ENCODE measurements around the gene NECTIN1. TPM values are rescaled to one million over a fixed set of nuclear protein-coding genes. Genes with fewer than 3 reads are reported as not detected.
A peak's percentile ranks its signal among the peaks of the same experiment; 100 is the strongest.

The NECTIN1 gene
- total RNA-seq, 1 donor from 2014 or later = 17.5 TPM

GRCh38 chr11:119640541-119640940, 88.5 kb downstream of the NECTIN1 start:
- no peak for DNase-seq

- DNase-seq = no peak
Measured at GRCh38 chr11:119639642-119640205, 89.3 kb downstream of the NECTIN1 start.

DNA sequence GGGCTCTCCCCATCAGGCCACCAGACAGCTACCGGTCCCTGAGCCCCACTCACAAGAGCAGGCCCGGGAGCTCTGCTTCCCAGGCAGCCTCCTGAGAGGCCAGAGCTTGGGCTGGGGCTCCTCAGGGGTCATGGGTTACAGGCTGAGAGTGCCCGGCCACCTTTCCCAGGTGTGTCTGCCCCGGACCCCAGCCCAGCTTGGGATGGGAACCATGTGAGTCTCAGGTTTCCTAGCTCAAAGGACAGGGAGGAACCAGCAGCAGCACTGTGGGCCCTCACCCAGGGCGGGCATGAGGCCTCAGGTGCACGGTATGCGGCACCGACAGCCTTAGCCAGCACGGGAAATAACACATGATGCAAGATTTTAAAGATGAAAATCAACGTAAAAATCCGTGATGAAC, 90.1 kb downstream of the NECTIN1 start:
- DNase-seq = no peak

DNA sequence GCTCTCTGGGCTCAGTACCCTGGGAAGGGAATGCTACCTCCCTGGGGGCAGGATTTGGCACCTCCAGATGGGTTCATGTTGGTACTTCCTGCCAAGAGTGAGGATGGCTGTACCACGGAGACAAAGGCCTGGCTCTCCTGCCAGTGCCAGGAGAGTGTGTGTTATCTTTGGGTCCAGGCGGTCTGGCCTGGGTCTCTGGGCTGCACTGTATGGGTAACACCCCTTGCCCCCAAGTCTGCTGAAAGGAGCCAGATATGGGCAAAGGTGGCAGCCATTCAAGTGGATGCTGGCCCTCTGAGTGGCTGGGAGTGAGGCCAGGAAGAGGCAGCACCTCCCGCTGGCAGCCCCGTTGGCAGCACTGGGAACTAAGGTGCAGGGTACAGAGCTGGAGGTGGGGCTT, 91.5 kb downstream of the NECTIN1 start:
- no peak for DNase-seq

DNA sequence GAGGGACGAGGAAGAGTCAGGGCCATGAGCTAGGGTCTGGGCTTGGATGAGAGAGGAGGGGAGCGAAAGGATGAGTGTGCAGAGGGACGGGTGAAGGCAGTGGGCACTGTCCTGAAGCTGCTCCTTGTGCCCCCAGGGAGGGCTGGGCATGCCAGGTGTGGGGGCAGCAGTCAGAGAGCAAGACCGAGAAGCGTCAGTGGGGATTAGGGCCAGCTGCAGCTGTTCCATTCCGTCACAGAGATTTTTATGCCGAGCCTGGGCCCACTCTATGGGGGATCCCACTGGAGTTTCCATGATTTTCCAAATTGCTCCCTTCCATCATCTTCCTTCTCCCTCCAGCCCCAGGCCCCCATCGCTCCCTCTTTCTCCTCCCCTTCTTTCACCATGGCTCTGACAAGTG, 93.2 kb downstream of the NECTIN1 start:
- no peak for DNase-seq

- DNase-seq = no peak
Measured at GRCh38 chr11:119635041-119635740, 93.8 kb downstream of the NECTIN1 start.

DNA sequence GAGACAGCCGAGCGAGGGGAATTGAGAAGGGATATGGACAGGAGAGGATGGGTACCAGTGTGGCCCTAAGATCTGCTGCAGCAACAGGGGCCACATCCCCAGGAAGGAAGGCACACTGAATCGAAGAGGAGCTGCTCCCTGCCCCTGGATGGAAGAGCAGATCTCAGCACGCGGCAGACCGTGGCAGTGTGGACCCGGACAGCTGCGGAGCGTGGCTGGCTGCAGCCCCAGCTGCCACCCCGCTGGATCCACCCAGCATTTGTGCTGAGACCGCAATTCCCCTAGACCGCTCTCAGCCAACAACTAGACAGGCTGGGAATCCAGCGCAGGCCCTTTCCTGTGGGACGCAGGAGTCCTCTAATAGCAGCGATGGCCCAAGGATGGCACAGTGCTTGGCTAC, 94.7 kb downstream of the NECTIN1 start:
- DNase-seq = no peak

GRCh38 chr11:119629834-119630624, 99.0 kb downstream of the NECTIN1 start:
- no peak for DNase-seq

- no peak for DNase-seq
Measured at GRCh38 chr11:119629085-119629484, 99.9 kb downstream of the NECTIN1 start.

DNA sequence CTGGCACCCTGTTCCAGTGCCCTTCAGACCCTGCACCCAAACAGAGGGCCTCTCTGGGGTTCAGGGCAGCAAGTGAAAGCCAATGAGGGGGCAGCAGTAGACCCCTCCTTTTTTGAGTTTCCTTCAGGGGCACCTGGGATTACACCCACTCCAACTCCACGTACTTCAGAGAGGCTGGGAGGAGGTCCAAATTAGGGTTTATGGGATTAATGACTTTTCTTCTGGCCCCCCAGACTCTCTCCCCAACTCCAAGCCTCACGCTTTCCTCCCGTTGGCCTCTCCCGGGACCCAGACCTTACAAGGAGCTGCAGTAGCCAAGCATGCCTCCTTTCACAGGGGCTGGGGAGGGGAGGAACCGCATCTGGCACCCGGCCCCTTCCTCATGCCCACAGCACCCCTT, 101.7 kb downstream of the NECTIN1 start:
- no peak for DNase-seq

- no peak for DNase-seq
Measured at GRCh38 chr11:119626871-119627270, 102.1 kb downstream of the NECTIN1 start.

DNA sequence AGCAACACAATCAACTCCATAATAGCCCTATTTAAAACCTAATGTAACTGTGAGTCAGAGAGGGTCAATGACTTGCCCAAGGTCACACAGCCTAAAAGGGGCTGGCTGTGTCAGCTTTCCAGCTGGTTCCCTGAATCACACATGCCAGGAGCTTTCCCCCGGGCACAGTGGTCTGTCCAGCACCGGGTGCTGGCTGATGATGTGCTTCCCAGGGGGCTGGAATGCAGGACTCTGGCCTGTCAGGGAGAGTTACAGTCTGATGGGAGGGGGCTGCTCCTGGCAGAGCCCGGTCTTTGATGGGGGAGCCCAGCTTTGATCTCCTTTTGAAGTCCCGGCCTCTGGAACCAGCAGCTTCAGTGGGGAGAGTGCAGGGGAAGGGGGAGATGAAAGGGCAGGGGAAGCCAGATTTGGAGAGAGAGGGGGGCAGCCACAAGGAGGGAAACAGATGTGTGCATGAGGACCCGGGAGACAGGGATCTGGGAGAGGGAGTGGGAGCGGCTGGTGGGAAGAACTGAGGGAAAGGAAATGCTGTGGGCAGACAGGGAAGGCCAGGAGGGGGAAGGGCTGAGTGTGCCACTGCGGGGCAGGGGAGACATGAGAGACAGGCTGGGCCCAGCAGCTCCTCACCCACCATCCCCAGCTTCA, 102.7 kb downstream of the NECTIN1 start:
- no peak for DNase-seq

DNA sequence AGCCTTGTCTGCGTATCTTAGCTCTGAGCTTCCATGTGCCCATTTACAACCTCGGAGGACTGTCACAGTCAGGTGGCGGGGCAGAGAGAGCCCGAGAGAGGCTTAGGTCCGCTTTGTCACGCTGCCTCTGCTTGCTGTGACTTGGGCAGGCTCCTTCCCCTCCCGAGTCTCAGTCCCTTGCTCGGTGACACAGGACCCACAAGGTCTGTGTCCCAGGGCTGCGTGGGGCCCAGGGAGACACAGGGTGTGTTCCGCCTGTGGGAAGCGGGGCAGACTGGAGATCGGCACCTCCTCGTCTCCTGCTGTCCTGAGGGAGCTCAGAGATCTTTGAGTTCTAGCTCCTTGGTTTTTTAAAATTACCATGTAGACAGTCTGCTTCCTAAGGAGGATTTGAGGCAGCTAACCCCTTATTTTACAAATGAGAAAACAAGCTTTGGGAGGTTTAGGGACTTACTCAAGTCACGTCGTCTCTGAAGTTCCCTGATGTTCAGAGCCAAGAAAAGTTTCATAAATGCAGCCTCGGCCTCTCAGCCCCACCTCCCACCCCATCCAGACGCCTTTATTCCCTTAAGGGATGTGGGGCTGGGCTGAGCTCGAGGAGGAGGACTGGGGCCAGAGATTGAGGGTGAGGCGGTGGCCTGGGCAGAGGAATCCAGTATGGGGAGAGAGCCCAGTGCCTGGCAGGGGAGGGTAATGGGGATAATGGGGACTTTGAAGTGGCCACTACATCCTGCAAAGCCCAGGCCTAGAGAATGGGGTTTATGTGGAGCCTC, 103.6 kb downstream of the NECTIN1 start:
- DNase-seq = no peak

DNA sequence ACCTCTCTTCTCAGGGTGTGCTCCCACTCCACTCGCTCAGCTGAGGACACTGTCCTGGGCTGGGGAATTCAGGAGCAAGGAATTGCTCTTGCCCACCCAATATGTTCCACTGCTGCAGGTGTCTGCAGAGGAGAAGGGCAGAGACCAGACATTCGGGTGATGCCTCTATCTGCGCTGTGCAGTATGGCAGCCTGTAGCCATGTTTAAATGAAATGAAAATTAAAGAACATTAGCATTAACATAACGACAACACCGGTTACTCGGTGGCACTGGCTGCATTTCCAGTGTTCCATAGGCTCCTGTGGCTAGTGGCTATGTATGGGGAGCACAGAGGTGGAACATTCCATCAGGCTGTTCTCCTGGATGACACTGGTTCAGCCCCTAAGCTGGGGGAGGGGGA, 104.4 kb downstream of the NECTIN1 start:
- DNase-seq = no peak

- DNase-seq = no peak
Measured at GRCh38 chr11:119624102-119624615, 104.8 kb downstream of the NECTIN1 start.

DNA sequence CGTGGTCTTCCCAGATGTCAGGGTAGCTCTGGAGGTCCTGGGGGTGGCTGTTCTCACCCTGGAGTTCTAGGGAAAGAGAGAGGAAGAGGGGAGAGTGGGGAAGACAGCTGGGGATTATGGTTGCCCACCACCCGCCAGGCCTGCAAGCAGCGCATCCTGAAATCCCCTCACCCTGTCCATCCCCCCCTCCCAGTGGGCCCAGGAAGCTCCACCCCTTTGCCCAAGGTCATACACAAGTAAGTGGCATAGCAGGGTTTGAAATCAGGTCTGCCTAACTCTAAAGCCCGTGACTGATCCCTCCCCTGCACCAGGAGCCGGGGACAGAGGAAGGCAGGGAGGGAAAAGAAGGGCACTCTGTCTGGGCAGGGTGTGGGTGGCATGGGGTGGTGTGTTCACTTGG, 105.3 kb downstream of the NECTIN1 start:
- DNase-seq = no peak

DNA sequence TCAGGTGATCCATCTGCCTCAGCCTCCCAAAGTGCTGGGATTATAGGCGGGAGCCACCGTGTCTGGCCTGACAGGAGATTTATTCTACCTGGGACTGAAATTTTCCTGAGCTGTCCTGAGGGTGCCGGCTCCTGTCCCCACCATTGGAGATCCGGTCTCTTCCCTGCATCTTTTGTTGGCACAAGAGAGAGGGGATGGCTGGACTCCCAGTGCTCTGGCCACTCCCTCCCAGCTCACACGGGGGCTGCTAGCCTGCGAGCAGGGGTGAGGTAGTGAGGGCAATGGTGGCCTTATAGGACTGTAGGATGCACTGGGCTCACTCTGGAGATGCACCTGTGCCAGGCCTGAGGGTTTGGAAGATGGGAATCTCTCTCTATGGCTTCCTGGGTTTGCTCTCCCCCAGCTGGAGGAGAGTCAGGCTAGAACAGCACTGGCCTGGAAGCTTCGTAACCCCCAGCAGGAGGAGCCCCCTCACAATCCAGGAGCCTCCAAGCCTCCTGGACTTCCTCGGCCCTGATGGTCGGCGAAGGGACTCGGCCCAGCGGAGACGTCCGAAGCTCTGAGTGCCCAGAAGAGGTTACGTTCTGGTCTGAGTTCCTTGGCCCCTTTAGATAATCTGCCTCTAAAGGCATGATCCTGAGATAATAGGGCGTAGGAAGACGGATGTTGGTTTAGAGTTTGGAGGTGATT, 106.4 kb downstream of the NECTIN1 start:
- no peak for DNase-seq

GRCh38 chr11:119619665-119620064, 109.3 kb downstream of the NECTIN1 start:
- no peak for DNase-seq

GRCh38 chr11:119618208-119618909, 110.6 kb downstream of the NECTIN1 start:
- DNase-seq = peak; percentile 73

- DNase-seq = no peak
Measured at GRCh38 chr11:119617340-119617713, 111.7 kb downstream of the NECTIN1 start.

Measured in occipital lobe (tissue), 2 donors.